HG03439 (cell line): Measurements from ENCODE around the gene CCNY.

Experiments
- ATAC-seq: cut with Tn5 transposase; IDR thresholded peaks from one replicate; pipeline ENCODE4 v1.9.1; 2021; ENCODE audit warnings: mild to moderate bottlenecking, moderate library complexity; ENCODE audit not compliant: unreplicated experiment

CCNY gene

DNA sequence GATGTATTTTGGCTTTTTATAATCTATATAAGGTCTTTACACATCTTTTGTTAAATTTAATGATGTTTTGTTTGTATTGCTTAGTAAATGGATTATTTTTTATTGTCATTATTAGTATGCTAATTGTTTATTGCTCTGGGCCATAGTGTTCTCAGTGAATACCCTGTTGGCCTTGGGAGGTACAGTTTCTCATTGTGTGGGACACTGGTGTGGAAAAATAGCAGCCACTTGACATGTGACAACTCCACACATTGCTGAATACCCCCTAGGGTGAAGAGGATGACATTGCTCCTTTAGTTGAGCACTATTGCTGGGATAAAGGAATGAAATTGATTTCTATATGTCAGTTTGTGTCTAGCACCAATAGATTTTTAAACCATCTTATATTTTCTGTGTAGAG, 130.9 kb downstream of the CCNY start:
- no peak for ATAC-seq

DNA sequence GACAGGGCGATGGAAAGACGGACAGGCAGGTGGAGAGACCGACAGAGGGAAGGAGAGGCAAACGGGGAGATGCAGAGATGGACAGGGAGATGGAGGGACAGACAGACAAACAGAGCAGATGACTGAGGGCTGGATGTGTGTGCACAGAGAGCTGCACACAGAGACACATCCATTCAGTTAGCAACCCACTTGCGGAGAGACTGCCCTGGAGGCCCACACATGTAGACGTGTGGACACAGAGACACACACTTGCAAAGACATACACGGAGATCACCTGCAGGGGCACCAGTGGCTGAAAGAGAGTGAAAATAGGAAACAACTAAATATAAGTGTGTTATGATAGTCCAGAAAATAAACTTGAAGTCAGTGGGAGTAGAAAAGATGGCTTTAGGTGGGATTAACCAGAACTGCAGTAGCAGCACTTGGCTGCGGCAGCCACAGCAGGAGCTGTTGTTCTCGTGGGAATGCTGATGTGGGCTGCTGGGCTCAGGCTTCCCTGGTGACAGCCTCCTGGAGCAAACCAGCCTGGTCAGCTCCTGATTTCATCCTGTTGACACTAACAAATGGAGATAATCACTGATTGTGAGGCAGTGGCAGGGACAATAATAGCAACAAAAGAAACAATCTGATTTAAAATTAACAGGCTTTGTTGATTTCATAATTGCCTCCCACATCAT, 134.1 kb downstream of the CCNY start:
- no peak for ATAC-seq

DNA sequence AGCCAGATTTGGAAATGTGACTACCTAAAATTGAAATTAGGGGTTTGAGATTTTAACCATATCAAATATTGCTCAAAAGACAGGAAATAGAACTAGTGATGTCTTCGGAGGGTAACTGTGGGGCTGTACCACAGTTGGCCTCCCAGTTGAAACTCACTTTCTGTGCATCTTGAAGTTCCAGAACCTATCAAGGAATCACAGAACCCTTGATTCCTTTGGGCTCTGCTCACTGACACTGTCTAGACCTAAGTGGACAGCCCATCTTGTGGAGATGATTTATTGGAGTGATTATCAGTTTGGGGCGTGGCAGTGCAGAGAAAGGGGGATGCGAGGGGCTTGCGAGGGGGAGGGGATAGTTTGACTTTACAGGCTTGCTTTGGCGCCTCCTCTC, 134.6 kb downstream of the CCNY start:
- ATAC-seq: no peak

DNA sequence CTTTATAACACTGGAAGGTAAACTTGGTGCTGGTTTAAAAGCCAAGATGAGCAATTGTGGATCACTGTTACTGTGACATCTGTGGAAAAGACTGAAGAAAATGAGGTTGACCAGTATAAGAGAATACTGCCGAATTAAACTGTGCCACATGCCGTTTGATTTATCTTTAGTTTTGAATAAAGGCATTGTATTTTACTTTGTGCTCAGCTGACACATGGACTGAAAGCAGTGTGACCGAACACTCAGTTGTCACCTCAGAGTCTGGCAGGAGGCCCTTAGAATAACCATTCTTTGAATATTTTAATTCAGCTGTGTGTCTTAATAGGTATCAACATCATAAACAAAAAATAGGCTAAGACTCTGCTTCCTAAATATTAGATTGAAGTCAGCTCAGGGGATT, 135.1 kb downstream of the CCNY start:
- ATAC-seq: no peak

DNA sequence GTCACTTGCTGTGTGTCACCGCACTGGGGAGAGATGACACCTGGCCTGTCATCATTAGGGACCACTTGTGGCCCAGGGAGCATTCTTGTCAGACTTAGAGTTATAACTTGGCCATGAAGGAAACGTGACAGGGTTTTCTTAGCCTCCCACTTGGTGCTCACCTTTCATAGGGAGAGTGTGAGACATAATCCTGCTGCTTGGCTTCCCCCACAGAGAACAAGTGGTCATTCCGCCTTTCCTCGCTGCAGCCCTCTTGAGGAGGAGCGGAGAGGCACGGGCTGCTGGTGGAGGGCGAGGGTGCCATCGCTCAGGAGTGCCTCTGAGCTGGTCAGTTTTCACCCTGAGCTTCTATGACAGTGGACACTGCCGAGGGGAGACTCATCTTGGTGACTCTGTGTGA, 143.8 kb downstream of the CCNY start:
- ATAC-seq: no peak

DNA sequence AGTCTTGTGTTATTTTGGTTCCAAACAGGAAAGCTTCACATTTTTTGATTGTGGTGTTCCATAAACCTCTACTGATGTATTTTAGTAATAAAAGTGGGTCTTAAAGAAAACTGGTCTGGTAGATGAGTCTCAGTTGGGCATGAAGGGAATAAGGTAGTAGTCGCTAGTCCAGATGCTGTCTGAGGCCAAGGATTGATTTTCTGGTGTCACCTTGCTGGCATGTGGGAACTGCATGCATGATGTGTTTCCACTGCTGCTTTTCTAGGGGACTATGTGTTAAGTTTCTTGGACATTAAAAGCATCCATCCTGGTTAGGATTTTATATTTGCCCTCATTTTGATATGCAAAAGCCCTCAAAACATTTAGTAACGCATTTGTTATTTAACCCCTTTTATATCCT, 145.1 kb downstream of the CCNY start:
- ATAC-seq: no peak

DNA sequence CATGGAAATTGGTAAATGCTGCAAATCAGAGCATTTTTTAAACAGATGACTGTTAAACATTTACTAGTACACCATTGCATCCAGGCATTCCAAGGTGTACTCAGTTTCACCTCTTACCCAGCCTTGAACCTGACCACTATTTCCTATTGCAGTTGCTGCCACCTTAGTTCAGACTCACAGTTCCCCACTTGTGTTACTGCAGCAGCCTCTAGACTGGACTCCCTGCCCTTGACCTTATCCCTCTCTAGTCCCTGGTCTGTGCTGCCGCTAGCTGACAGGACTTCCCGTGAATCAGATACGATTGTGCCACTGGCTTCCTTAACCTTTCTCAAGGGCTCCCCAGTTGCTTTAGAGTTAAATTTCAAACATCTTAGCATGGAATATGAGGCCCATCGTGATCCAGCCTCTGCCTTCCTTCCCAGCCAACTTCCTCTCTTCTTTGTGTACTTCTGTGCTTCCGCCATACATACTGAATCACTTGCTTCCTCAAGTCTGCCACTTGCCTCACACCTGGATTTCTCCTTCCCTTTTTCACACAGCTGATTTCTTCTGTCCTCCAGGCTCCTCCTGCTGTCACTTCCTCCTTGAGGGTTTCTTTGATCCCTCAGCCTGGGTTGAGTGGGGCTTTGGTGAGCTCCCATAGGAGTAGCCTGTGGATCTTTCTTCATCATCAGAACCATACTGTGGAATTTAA, 150.1 kb downstream of the CCNY start:
- no peak for ATAC-seq

DNA sequence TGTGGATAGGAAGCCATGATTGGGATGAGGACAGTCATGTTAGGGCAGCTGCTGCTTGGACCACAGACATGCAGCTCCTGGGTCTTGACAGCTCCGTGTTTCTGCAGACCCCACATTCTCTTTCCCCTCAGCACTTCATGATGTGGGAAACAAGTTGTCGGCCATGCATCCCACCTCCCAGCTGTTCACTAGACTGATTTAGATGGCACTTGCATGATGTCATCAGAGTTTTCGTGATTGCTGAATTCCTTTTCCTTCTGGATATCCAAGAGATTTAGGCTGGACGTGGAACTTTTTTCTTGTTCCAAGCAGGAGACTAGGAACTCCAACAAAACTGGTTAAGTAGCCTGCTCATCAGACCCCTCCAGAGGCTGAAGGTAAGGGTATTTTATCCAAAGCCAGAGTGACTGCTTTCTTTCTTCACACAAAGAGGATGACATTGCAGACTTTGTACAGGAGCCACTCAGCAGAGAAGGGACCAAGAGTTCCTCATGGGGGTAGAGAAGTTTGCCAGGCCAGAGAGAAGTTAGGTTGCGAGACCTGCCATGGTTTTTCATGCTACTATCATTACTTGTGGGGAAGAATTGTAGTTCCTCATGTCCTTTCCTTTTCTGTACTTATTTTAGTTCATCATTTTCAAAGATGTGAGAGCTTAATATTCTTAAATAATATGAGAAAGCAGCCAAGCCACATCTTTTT, 151.2 kb downstream of the CCNY start:
- no peak for ATAC-seq

DNA sequence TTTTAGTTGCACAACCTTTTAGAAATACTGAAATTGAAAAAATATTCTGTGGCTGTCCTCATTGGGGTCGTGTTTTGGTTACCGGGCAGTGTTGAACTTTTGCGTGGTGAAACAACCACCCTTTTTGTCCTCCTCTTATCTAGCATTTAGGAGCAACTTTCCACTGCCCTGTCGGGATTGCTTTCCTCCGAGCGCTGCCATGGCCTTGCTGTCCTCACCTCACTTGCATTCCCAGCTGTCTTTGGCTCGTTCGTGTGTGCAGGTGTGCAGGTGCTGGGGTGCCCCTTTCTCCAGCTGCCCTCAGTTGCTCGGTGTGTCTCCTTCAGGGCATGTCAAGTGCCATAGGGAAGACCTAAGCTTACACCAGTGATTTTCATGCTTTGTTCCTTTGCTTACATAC, 151.9 kb downstream of the CCNY start:
- ATAC-seq: no peak

DNA sequence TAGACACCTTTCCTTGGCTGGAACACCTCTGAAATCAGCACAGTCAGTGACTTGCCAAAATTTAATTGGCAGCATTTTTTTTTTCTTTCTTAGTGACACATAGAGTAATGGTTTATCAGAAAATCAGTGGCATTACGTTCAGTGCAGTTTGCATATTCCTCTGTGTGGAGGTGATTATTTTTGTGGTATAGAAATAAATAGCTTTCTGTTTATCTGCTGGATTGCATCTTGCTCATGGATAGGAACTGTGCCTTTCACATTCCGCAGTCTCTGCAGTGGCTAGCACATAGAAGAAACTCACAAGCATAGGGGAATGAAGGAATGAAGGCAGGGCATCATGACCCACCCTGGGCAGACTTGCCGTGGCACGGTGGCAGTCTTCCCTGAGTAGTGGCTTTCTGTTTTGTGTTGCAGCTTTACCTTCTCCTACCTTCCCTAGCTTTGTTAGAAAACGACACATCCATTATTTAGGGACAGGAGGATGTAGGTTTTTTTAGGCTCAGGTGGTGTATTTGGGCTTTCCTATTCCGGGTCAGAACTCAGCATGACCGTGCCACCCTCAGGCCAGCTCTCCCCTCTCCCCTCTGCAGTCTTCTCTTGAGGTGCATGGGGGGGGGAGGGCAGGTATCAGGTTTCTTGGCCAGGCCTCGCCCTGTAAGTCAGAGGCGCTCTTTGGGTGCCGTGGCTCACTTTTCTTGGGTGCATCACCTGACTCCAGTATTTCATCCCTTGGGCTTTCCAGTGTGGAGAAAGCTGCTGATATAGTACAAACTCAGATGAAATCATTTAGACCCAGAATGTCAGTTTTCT, 156.3 kb downstream of the CCNY start:
- ATAC-seq: no peak

DNA sequence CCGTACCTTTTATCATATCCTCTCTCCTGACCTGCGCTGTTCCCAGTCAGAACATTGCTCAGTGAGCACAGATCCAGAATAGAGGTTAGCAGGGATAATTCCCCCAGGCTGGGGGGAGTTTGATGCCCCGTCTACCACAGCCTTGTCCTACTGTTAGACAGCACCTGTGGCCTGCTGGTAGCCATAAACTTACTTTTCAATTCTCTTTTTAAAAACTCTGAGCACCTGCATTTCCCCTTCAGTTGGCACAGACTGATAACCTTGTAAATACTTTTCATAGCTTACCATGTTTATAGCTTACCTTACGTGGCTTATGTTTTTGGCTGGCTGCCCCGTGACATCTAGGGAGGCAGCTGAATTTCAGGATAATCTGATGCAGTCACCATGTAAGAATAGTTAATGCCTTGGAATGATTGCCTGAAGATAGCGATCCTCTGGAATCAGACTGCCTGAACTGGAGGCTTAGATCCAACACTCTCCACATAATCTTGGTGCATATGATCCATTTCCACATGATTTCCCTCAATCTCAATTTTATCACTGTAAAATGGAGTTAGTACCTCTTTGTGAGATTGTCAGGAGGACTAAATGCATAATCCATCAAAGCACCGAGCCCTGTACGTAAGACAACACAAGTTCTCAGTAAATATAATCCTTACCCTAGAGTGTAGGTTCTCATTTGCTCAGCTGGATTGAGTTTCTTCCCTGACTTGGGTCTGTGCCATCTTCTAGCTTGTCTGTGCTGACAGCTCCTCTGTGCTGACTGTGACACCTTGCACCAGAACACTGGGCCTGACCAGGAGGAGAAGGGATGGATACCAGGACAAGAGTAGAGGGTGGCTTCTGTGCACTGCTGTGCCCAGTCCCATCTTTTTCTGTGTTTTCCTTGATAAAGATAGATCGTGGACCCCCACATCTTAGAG, 157.1 kb downstream of the CCNY start:
- ATAC-seq: no peak

DNA sequence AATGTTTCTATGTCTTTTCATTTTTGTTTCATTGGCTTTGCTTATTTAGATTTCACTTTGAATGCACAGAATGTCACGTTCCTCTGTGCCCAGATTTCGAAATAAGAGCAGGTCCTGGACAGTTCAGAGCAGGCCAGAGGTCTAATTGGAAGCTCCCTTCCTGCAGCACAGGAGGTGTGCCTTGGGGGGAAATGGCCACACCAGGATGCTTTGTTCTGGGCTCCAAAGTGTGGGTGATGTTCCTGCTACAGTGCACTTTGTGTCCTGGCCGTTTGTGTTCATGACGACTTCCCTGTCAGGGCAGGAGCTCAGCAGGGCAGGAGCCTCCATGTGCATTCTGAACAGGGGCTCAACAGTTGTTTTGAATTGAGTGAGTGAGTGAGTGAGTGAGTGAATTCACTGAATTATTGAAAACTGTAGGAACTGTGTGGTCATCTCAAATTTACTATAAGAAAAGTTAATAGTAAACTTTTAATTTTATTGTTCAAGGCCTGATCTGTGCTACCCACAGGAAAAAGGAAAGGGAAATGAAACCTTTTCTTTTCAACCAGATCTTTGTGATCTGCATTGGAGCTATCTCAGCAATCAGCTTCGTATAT, 159.3 kb downstream of the CCNY start:
- ATAC-seq: no peak

DNA sequence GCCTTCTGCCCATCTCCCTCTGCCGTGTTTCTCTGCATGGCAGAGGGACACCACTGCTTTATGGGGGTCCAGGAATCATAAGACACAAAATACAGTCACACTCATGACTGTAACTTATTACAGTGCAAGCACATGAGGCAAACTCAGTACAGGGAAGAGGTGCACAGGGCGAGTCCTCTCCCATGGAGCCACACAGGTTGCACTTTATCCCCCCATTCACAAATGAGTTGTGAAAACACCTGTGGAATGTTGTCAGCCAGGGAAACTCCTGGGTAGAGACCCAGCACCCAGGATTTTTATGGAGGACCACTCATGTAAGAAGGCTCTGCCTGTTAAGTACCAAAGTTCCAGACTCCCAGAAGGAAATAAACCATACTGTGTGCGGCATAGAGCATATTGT, 161.6 kb downstream of the CCNY start:
- ATAC-seq: no peak

DNA sequence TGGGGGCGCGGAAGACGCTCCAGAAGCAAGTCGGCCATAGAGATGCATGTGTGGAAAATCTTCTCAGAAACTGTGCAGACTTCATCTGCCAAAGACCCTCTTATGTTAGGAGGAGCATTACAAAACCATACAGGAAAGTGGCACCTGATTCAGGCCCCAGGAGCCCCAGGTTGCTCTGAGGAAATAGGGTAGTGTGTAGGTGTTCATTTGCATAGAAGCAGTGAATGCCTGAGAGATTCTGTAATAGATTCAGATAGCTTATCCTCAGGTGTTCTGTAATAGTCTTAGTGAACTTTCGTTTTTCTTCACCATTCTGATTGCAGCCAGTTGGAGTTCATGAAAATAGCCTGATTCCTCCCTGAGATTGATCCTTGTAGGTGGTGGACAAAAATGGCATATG, 162.4 kb downstream of the CCNY start:
- ATAC-seq: peak; percentile 64

DNA sequence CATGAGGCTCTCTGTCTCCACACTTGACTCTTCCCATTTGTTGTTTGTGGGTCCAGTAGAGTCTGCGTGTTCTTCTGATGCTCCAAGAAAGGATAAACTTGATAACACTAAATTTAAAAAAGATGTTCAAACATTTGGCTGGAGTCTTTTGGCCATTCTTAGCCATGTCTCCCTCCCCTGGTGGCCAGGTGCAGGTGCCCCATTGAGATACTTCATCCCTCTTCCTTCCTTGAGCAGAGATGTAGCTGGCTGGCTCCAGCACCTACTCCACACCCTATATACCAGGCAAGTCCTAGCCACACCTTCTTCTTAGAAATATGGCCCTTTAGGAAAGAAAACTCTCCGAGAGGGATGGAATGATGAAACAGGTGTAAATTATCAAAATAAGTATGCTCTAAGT, 165.6 kb downstream of the CCNY start:
- no peak for ATAC-seq

DNA sequence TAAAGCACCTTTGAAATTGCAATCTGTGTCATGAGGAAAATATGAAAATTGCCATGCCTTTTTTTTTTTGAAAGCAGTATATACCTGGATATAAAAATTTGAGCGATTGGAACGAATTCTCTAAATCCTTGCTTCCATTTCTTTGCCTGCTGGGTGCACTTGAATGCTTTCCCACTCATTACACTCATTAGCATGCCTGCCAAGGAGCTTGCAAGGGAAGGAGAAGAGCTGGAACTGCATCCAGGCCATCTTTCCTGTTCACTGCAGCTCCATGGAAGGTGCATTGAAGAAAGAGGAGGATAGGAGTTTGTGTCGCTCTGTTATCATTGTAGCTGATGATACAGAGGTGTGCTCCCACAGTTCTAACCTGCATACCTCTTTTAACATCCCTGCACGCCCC, 166.4 kb downstream of the CCNY start:
- ATAC-seq: no peak

DNA sequence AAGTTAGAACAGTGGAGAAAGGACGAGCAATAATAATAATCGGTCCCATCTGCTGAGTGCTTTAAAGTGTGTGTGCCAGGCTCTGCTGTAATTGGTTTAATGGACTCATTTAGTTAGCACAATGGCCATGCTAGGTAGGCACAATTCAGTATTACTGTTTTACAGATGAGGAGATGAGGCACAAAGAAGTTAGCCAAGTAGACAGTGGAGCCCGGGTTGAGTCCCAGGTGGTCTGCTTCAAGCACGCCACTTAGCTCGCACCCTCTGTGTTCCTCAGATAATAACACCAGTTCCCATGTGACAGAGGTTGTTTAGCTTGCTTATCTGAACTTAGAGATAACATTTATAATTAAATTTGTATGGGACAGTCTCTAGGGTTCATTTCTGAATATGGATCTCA, 167.3 kb downstream of the CCNY start:
- ATAC-seq: no peak

DNA sequence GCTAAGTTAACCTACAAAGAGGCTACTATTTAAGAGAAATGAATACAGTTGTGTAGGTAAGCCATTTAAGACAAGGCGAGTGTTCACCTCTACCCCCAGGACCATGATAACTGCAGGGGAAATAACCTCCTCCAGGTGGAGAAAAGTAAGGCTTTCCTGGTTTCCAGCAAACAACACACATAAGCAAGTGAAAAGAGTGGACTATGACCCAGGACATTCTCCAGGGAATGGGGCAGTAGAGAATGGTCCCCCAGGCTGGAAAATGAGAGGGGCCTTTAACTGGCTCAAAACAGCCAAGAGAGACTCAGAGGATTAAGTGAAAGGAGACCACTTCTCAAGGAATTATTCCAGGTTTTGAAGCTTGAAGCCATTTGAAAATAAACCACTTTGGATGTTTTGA, 167.8 kb downstream of the CCNY start:
- no peak for ATAC-seq

DNA sequence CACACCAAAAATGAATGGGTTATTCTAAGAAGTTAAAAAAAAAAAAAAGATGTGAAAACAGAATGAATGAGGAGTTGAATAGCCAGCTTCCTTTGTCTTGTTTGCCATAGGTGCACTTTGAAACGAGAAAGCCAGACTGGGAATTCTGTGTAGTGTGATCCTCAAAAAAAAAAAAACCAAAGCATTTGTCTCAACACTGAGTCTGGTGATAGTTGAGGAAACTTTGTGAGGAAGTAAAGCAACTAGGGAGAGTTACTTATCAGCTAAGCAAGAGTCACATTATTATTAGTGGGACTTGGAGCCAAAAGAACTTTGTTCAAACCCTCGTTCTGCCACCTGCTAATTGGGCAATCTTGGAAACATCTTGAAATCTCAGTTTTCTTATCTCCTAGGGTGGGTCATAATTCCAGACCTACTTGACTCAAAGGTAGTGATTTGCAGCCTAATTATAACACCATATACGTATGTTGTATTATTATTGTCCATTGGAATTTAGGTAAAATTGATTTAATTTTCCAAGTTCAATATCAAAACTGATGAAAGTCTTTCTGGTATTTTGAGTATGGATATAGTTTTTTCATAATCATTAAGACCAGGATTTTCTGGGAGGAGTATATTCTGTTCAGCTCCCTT, 169.0 kb downstream of the CCNY start:
- no peak for ATAC-seq

DNA sequence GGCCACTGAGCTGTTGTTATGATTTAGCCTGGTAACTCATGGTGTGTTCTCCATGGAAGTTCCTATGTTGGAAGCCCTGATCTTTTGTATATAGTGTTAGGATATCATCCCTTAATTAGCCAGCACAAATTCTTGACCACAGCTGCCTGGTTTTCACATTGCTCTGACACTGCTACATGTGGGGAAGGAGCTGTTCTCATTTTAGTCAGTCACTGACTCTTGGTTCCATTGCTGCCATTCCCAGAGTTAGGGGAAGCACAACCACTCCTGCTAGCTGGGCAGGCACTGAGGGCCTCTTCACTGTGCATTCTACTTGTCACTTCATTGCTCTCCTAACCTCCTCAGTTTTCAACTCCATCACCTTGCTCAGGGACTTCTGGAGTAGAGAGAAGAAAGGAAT, 170.4 kb downstream of the CCNY start:
- no peak for ATAC-seq
